Adrenal gland (tissue), 12 donors: Measurements from ENCODE around the gene SBSN. TPM values are rescaled to one million over a fixed set of nuclear protein-coding genes. Genes with fewer than 3 reads are reported as not detected.

Experiments
- DNase-seq, 7 donors: peaks; one replicate each; pipeline ENCODE4 v3.0.0-alpha.2; 2019 to 2020
- H3K27ac ChIP-seq, 5 donors: fragments of 200-600 bp; sonication (generic) in 4 of 5; 1 replicate in 3 of 5; 2 replicates in 2 of 5; pipeline versions ENCODE4 v1.5.1 to v1.8.0; 2016 to 2020; ENCODE audit warnings: mild to moderate bottlenecking in 1 of 5
- H3K27me3 ChIP-seq: fragments of 200-600 bp; 2 replicates; pipeline ENCODE4 v1.8.0; 2021
- H3K36me3 ChIP-seq, 2 donors: fragments of 200-600 bp; replicated peaks in 1 of 2; 1 replicate in 1 of 2; 2 replicates in 1 of 2; pipeline versions ENCODE4 v1.5.1 to v1.8.0; 2018 to 2022
- H3K4me1 ChIP-seq, 2 donors: fragments of 200-600 bp; replicated peaks in 1 of 2; 1 replicate in 1 of 2; 2 replicates in 1 of 2; pipeline versions ENCODE4 v1.5.1 to v1.8.0; 2018 to 2021
- H3K4me3 ChIP-seq, 4 donors: fragments of 200-600 bp; sonication (generic) in 3 of 4; one replicate each; pipeline ENCODE4 v1.5.1; 2016 to 2018
- H3K9me3 ChIP-seq, 3 donors: fragments of 200-600 bp; sonication (generic) in 1 of 3; replicated peaks in 1 of 3; 1 replicate in 2 of 3; 2 replicates in 1 of 3; pipeline versions ENCODE4 v1.5.1 to v1.8.0; 2016 to 2021
- POLR2A ChIP-seq, 2 donors: fragments of 450-650 bp; IDR thresholded peaks; one replicate each; pipeline ENCODE4 v1.6.1; 2017; ENCODE audit warnings: antibody characterized with exemption in 2 of 2, mild to moderate bottlenecking in 2 of 2, moderate library complexity in 1 of 2
- WGBS, 4 donors: extraction: QIAGEN DNeasy Blood & Tissue Kit in 2 of 4; methylation state at CpG; one replicate each; pipeline versions ENCODE4 v1.1.5 to v1.1.7; 2013 to 2017; 5-methylcytosine and 5-hydroxymethylcytosine counted together
- intact Hi-C, 2 donors: fragments of 100-400 bp; cut with DNase I; formaldehyde crosslinking; loops; one replicate each; pipeline versions ENCODE4 v1.14.1 to v1.15.0; 2022 to 2023
- polyA plus RNA-seq, 3 donors: library from polyadenylated mRNA; stranded (reverse); fragments of 200-250 nt in 2 of 3; fragments of 350-450 nt in 1 of 3; fragmentation: Illumina TruSeq in 1 of 3; extraction: RNeasy Lipid Tissue Mini Kit (QIAGEN cat#74804) in 1 of 3; gene quantifications; one replicate each; pipeline ENCODE4 v1.2.3, GENCODE V29; 2013 to 2014
- total RNA-seq, 9 donors: library from RNA; depleted of rRNA in 4 of 9; stranded (reverse); fragments of >200 nt in 4 of 9; fragments of 120-200 nt in 1 of 9; fragmentation: NEBNext Ultra II Directional in 1 of 9; extraction: Animal tissue kit (Norgen Biotek cat#: 25700) in 1 of 9; gene quantifications; one replicate each; pipeline versions ENCODE4 v1.1.0 to v1.2.4, GENCODE V29; 2013 to 2023
- TF ChIP-seq, protein P1 (sequence below), 6 experiments: fragments of 450-650 bp in 4 of 6; fragments of 200-600 bp in 2 of 6; sonication (generic) in 1 of 6; IDR thresholded peaks; 1 replicate in 5 of 6; 2 replicates in 1 of 6; pipeline versions ENCODE4 v1.5.1 to v1.8.0; 2016 to 2021; ENCODE audit warnings: antibody characterized with exemption in 6 of 6, mild to moderate bottlenecking in 2 of 6, moderate library complexity in 1 of 6
- donor health status: healthy with polysubstance abuse.
- donor health status: Bipolar disorder and iron deficiency.
- donor health status: DM: yes; HTN: yes; CAD: no.
- donor health status: DM: no; HTN: no; CAD: no.
- donor health status: DM: no; HTN: no; CAD: no.
- donor health status: DM: yes; HTN: yes; CAD: no.

The SBSN gene
- total and polyA plus RNA-seq, 12 donors, result 0.77 TPM; not detected in 11

- peaks cover 0 to 9% of the 10 kb centered on the region in 2 donors for H3K36me3 ChIP-seq
- intact Hi-C loops, result no loop called here
- no peak for DNase-seq
- no peaks in the 10 kb centered on the region for H3K9me3 ChIP-seq
- 79 to 90% (median 82%) methylated on average over 18 to 21 of the region's 21 CpGs for WGBS, 4 donors
- no peak overlapping the region for H3K27ac ChIP-seq
- peaks cover 10 to 15% of the 10 kb centered on the region in 2 donors for H3K4me1 ChIP-seq
- no peak overlapping the region for H3K4me3 ChIP-seq
- TF ChIP-seq POLR2A (IDR thresholded peaks at IDR 0.05), result no peak
- TF ChIP-seq, protein P1, sequence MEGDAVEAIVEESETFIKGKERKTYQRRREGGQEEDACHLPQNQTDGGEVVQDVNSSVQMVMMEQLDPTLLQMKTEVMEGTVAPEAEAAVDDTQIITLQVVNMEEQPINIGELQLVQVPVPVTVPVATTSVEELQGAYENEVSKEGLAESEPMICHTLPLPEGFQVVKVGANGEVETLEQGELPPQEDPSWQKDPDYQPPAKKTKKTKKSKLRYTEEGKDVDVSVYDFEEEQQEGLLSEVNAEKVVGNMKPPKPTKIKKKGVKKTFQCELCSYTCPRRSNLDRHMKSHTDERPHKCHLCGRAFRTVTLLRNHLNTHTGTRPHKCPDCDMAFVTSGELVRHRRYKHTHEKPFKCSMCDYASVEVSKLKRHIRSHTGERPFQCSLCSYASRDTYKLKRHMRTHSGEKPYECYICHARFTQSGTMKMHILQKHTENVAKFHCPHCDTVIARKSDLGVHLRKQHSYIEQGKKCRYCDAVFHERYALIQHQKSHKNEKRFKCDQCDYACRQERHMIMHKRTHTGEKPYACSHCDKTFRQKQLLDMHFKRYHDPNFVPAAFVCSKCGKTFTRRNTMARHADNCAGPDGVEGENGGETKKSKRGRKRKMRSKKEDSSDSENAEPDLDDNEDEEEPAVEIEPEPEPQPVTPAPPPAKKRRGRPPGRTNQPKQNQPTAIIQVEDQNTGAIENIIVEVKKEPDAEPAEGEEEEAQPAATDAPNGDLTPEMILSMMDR (IDR thresholded peaks at IDR 0.05), result no peak
- no peaks in the 10 kb centered on the region for H3K27me3 ChIP-seq
Observed at GRCh38 chr19:35551091-35551810, 23.1 kb upstream of the SBSN start.

- H3K27ac ChIP-seq, result peak overlapping the region in 1 of 5 donors; percentile 55
- DNase-seq, result peak in 2 of 7 donors; percentile 61 to 63
- intact Hi-C loops, result loop anchor here (2.0 to 10.0 kb wide), 3 partner anchors 43 to 165 kb away; partner anchors contain the start of gene KMT2B (in 1 of the 2)
- H3K4me1 ChIP-seq, result peaks cover 13 to 18% of the 10 kb centered on the region in 2 donors
- no peak overlapping the region for H3K4me3 ChIP-seq
- H3K36me3 ChIP-seq, result peaks cover 0 to 9% of the 10 kb centered on the region in 2 donors
- H3K27me3 ChIP-seq, result no peaks in the 10 kb centered on the region
- TF ChIP-seq, protein P1 (IDR thresholded peaks at IDR 0.05), result no peak
- no peak for TF ChIP-seq POLR2A (IDR thresholded peaks at IDR 0.05)
- 76 to 80% (median 78%) methylated on average over 6 to 15 of the region's 15 CpGs for WGBS, 4 donors
- no peaks in the 10 kb centered on the region for H3K9me3 ChIP-seq
Observed at GRCh38 chr19:35549879-35550523, 21.9 kb upstream of the SBSN start.

DNA sequence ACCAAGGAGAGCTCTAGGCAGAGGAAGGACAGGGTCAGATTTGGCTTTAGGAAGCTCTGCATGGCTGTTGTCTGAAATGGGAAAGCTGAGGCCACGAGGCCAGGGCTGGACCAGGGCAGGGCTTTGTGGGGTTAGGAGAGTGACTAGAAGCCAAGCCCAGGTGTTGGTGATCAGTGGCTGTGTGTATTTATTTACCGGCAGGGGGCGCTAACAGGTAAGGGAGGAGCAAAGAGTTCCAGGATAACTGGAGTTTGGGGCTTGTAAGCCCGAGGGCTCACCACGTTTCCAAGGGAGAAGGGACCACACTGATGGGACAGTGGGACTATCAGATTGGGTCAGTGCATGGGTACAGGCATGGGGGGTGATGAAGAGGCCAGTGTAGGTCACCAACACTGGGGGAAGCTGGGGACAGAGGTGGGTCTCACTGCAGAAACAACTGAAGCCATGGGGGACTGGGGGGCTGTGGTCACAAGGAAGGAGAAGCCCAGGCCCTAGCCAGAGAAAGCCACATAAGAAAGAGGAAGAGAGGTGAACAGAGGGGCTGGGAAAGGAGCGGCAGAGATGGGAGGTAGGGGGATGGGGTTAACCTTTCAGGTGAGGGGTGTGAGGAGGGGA lies 21.2 kb upstream of the SBSN start:
- Histone ChIP-seq H3K4me1 (peaks cover 19 to 23% of the 10 kb centered on the region in 2 donors), H3K9me3 (no peaks in the 10 kb centered on the region), H3K27ac (no peak overlapping the region), H3K36me3 (peaks cover 0 to 9% of the 10 kb centered on the region in 2 donors), H3K27me3 (no peaks in the 10 kb centered on the region), H3K4me3 (no peak overlapping the region)
- intact Hi-C loops, result loop anchor here (2.0 to 10.0 kb wide), 3 partner anchors 44 to 166 kb away; partner anchors contain the start of gene KMT2B (in 1 of the 2)
- 19 to 27% (median 21%) methylated on average over 6 of the region's 6 CpGs for WGBS, 4 donors
- peak; percentile 53 to 79 (median 71) for DNase-seq
- TF ChIP-seq POLR2A (IDR thresholded peaks at IDR 0.05), result no peak
- TF ChIP-seq, protein P1 (IDR thresholded peaks at IDR 0.05), result peak; percentile 72 to 89 (median 77)

DNA sequence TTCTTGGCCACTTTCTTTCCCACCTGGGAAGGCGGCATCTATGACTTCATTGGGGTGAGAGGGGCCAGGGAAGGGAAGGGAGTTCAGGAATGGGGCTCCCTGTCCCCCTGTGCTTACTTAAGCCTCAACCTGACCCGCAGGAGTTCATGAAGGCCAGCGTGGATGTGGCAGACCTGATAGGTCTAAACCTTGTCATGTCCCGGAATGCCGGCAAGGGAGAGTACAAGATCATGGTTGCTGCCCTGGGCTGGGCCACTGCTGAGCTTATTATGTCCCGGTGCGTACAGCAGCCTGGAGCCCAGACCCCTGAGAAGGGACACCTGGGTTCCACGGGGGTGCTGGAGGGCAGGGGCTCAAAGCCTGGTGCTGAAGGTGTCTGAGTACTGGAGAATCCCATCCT lies 18.4 kb upstream of the SBSN start:
- no peaks in the 10 kb centered on the region for H3K9me3 ChIP-seq
- H3K4me3 ChIP-seq, result peak overlapping the region in 1 of 4 donors; percentile 86
- intact Hi-C loops, result loop anchor here (5.0 to 10.0 kb wide), 2 partner anchors 51 to 168 kb away; partner anchors contain the start of gene KMT2B (in 1 of the 2)
- H3K4me1 ChIP-seq, result peaks cover 11 to 17% of the 10 kb centered on the region in 2 donors
- H3K27me3 ChIP-seq, result no peaks in the 10 kb centered on the region
- no peak for DNase-seq
- no peak overlapping the region for H3K27ac ChIP-seq
- peaks cover 0 to 9% of the 10 kb centered on the region in 2 donors for H3K36me3 ChIP-seq
- TF ChIP-seq, protein P1 (IDR thresholded peaks at IDR 0.05), result no peak
- no peak for TF ChIP-seq POLR2A (IDR thresholded peaks at IDR 0.05)
- 71 to 86% (median 77%) methylated on average over 5 to 8 of the region's 8 CpGs for WGBS, 4 donors
